UCSD-AML1 (cell line): ENCODE results near the gene CD40.
A peak's percentile ranks its signal among the peaks of the same experiment; 100 is the strongest.

ENCODE experiments used
- DNase-seq: peaks from one replicate; lab custom pipeline; 2025; ENCODE audit not compliant: unreplicated experiment; lab: John Stamatoyannopoulos, UW

Gene CD40

GRCh38 chr20:46172961-46173536 lies 54.9 kb downstream of the CD40 start:
- DNase-seq = no peak

- DNase-seq = no peak
Measured at GRCh38 chr20:46173652-46174468, 55.7 kb downstream of the CD40 start.

- peak; percentile 62 for DNase-seq
Measured at GRCh38 chr20:46174469-46175126, 56.5 kb downstream of the CD40 start.

- DNase-seq = no peak
Measured at GRCh38 chr20:46175127-46175494, 57.0 kb downstream of the CD40 start.

DNA sequence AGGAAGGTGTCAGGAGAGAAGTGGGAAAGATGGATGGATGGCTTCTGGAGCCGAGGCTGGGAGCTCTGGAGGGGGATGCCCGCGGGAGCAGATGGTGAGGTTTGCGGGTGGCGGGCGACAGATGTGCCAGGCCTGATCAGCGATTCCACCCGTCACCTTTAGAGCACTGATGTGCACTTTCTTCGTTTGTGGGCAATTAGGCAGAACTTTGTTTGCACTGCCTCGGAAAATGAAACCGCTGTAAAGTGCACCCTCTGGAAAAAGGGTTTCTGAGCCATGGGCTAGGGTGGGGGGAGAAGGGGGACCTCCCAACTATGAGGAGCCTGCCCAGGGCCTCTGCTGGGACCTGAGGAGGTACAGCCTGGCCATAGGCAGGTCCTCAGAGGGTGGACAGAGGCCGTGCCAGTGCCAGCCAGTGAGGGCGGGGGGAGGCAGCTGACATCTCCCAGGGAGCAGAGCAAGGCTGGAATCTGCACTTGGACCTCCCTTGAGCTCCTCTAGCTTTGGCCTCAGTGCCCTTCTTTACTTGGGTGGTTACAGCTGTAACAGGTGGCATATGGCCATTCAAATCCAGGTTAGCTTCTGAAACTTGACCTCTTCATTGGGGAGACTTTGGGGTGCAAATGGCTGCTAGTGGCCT lies 58.7 kb downstream of the CD40 start:
- DNase-seq = no peak

DNA sequence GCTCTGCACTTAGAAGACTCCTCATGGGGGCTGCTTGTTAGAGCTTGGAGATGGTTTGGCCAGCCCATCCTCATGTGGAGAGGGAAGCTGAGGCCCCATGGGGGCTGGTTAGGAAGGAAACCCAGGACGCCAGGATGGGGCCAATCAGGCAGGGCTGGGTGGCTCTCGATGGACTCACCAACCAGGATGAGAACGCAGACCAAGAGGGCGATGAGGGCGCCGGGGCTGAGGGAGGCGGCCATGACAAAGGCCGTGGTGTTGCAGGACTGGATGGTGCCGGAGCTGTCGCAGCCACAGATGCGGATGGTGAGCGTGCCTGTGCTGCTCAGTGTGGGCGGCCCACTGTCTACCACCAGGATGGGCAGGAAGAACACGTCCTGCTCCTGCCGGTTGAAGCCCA lies 59.7 kb downstream of the CD40 start:
- DNase-seq = no peak

DNA sequence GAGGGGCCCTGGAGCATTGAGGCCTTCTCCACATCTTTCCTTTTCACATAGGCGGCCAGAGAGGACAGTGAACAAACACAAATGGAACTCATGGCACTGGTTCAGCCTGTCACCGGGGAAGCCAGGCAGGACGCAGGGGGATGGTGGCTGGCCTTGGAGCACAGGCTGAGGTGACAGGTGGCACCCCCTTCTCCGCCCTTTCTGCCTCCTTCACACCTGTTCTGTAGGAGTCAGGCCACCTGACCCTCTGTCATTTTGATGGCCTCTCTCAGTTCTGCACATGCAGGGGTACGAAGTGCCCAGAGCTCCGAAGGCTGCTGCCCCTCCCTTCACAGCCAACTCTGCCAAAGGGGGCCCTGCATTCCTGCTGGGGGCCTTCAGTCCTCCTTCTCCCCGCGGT lies 60.8 kb downstream of the CD40 start:
- no peak for DNase-seq
